ENCODE results near the gene ACRBP.

- TF ChIP-seq, protein P1, sequence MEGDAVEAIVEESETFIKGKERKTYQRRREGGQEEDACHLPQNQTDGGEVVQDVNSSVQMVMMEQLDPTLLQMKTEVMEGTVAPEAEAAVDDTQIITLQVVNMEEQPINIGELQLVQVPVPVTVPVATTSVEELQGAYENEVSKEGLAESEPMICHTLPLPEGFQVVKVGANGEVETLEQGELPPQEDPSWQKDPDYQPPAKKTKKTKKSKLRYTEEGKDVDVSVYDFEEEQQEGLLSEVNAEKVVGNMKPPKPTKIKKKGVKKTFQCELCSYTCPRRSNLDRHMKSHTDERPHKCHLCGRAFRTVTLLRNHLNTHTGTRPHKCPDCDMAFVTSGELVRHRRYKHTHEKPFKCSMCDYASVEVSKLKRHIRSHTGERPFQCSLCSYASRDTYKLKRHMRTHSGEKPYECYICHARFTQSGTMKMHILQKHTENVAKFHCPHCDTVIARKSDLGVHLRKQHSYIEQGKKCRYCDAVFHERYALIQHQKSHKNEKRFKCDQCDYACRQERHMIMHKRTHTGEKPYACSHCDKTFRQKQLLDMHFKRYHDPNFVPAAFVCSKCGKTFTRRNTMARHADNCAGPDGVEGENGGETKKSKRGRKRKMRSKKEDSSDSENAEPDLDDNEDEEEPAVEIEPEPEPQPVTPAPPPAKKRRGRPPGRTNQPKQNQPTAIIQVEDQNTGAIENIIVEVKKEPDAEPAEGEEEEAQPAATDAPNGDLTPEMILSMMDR (IDR thresholded peaks at IDR 0.05), result no peak
- TF ChIP-seq, protein P2, sequence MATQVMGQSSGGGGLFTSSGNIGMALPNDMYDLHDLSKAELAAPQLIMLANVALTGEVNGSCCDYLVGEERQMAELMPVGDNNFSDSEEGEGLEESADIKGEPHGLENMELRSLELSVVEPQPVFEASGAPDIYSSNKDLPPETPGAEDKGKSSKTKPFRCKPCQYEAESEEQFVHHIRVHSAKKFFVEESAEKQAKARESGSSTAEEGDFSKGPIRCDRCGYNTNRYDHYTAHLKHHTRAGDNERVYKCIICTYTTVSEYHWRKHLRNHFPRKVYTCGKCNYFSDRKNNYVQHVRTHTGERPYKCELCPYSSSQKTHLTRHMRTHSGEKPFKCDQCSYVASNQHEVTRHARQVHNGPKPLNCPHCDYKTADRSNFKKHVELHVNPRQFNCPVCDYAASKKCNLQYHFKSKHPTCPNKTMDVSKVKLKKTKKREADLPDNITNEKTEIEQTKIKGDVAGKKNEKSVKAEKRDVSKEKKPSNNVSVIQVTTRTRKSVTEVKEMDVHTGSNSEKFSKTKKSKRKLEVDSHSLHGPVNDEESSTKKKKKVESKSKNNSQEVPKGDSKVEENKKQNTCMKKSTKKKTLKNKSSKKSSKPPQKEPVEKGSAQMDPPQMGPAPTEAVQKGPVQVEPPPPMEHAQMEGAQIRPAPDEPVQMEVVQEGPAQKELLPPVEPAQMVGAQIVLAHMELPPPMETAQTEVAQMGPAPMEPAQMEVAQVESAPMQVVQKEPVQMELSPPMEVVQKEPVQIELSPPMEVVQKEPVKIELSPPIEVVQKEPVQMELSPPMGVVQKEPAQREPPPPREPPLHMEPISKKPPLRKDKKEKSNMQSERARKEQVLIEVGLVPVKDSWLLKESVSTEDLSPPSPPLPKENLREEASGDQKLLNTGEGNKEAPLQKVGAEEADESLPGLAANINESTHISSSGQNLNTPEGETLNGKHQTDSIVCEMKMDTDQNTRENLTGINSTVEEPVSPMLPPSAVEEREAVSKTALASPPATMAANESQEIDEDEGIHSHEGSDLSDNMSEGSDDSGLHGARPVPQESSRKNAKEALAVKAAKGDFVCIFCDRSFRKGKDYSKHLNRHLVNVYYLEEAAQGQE (IDR thresholded peaks at IDR 0.05; ENCODE audit: insufficient read depth in 1 of 2, low read depth in 2 of 2, low read length in 1 of 2), result no peak
Measured at GRCh38 chr12:6631549-6631961, 15.7 kb downstream of the ACRBP start.

Measured in Panc1 (cell line).